ENCODE data around the gene DSC1. TPM values are rescaled to one million over a fixed set of nuclear protein-coding genes. Genes with fewer than 3 reads are reported as not detected.
"Not testable (repeated sequence)": the region's sequence is repeated elsewhere in the genome, so short reads cannot be mapped to it uniquely, and the experiment has no call there.

DSC1 gene
- total and polyA plus RNA-seq, 2 donors: 0.33 to 0.80 TPM

DNA sequence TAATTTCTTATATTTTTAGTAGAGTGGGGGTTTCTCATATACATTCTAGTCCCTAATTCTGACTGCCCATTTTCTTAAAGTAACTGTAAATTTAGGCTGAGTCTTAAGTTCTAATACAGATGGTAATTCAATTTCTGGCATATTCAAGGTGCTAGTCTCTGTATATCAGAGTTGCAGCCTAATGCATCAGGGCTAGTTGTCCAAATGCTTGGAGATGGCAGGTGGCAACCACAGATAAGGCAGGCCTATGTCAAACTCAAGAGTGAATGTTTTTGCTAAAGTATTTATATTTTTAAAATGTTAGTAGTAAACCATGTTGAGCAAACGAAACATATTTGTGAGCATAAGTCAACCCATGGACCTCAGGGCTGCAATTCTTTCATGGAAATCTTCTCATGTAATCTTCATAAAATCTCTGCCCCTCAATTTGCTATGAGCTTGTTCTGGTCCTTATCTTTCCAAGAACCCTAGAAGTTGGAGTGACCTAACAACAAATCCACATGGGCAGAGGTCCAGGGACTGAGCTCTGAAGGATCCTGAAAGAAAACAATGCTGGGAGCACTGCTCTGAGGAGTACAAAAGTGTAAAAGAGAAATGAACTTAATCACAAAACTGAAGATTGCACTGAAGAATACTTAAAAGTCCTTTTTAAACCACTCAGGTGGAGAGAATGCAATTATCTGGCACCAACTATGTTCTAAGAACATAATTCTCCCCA lies 33.1 kb downstream of the DSC1 start:
- H3K27me3 ChIP-seq (ENCODE audit: control insufficient read depth in 2 of 2, insufficient read depth in 1 of 2, low read length in 1 of 2): no peaks in the 10 kb centered on the region
- WGBS: 94% methylated on average over 1 of the region's 1 CpG
- no peaks in the 10 kb centered on the region for H3K36me3 ChIP-seq (ENCODE audit: control insufficient read depth in 2 of 2, insufficient read depth in 2 of 2, low read length in 1 of 2)
- no peaks in the 10 kb centered on the region for H3K9me3 ChIP-seq (ENCODE audit: control insufficient read depth in 2 of 2, insufficient read depth in 1 of 2, low read length in 1 of 2)
- no peaks in the 10 kb centered on the region for H3K4me1 ChIP-seq (ENCODE audit: control insufficient read depth in 2 of 2, insufficient read depth in 2 of 2, low read length in 2 of 2)
- H3K4me3 ChIP-seq (ENCODE audit: low read length in 2 of 2): no peak overlapping the region
- no peak for DNase-seq (ENCODE audit: low read depth in 6 of 9, low spot score in 9 of 9)
- no peak overlapping the region for H3K27ac ChIP-seq (ENCODE audit: low read depth in 1 of 2, low read length in 1 of 2)

DNA sequence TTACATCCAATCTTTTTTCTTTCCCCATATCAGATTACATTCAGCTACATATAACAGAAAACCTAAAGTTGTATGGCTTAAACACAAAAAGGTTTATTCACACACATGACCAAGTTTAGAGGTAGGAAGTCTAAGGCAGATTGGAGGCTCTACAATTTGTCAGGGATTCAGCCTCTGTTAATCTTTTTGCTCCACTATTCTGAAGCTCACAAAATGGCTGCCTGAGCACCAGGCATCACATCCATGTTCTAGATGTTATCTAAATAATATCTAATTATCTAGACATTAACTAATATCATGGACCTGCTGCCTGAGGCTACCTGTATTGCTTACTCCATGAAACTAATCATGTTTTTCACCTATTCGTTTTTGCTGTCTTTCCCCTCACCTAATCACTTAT lies 36.8 kb downstream of the DSC1 start:
- no peaks in the 10 kb centered on the region for H3K4me1 ChIP-seq (ENCODE audit: control insufficient read depth in 2 of 2, insufficient read depth in 2 of 2, low read length in 2 of 2)
- H3K27me3 ChIP-seq (ENCODE audit: control insufficient read depth in 2 of 2, insufficient read depth in 1 of 2, low read length in 1 of 2): no peaks in the 10 kb centered on the region
- H3K4me3 ChIP-seq (ENCODE audit: low read length in 2 of 2): no peak overlapping the region
- H3K36me3 ChIP-seq (ENCODE audit: control insufficient read depth in 2 of 2, insufficient read depth in 2 of 2, low read length in 1 of 2): no peaks in the 10 kb centered on the region
- H3K27ac ChIP-seq (ENCODE audit: low read depth in 1 of 2, low read length in 1 of 2): no peak overlapping the region
- H3K9me3 ChIP-seq (ENCODE audit: control insufficient read depth in 2 of 2, insufficient read depth in 1 of 2, low read length in 1 of 2): no peaks in the 10 kb centered on the region
- WGBS: 93% methylated on average over 1 of the region's 1 CpG
- DNase-seq (ENCODE audit: low read depth in 6 of 9, low spot score in 9 of 9): no peak

GRCh38 chr18:31123125-31123524 lies 39.5 kb downstream of the DSC1 start:
- H3K27me3 ChIP-seq (ENCODE audit: control insufficient read depth in 2 of 2, insufficient read depth in 1 of 2, low read length in 1 of 2); DNase-seq (ENCODE audit: low read depth in 6 of 9, low spot score in 9 of 9); H3K9me3 ChIP-seq (ENCODE audit: control insufficient read depth in 2 of 2, insufficient read depth in 1 of 2, low read length in 1 of 2); H3K27ac ChIP-seq (ENCODE audit: low read depth in 1 of 2, low read length in 1 of 2); H3K4me1 ChIP-seq (ENCODE audit: control insufficient read depth in 2 of 2, insufficient read depth in 2 of 2, low read length in 2 of 2); H3K36me3 ChIP-seq (ENCODE audit: control insufficient read depth in 2 of 2, insufficient read depth in 2 of 2, low read length in 1 of 2); H3K4me3 ChIP-seq (ENCODE audit: low read length in 2 of 2): not testable (repeated sequence)
- WGBS: 91% methylated on average over 2 of the region's 2 CpGs

DNA sequence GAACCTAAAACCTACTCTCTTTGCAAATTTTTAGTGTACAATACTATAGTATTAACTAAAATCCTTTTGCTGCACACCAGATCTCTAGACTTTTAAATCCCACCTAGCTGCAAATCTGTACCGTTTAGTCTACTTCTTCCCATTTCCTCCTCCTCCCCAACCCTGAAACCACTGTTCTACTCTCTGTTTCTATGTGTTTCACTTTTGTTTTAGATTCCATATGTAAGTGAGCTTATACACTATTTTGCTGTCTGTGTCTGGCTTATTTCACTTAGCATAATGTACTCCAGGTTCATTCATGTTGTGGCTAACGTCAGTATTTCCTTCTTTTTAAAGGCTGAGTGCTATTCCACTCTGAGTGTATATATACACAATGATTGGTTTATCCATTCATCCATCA lies 42.1 kb downstream of the DSC1 start:
- Histone ChIP-seq H3K27ac (ENCODE audit: low read depth in 1 of 2, low read length in 1 of 2) (no peak overlapping the region), H3K9me3 (ENCODE audit: control insufficient read depth in 2 of 2, insufficient read depth in 1 of 2, low read length in 1 of 2) (no peaks in the 10 kb centered on the region), H3K4me3 (ENCODE audit: low read length in 2 of 2) (no peak overlapping the region), H3K27me3 (ENCODE audit: control insufficient read depth in 2 of 2, insufficient read depth in 1 of 2, low read length in 1 of 2) (no peaks in the 10 kb centered on the region), H3K4me1 (ENCODE audit: control insufficient read depth in 2 of 2, insufficient read depth in 2 of 2, low read length in 2 of 2) (no peaks in the 10 kb centered on the region), H3K36me3 (ENCODE audit: control insufficient read depth in 2 of 2, insufficient read depth in 2 of 2, low read length in 1 of 2) (no peaks in the 10 kb centered on the region)
- DNase-seq (ENCODE audit: low read depth in 6 of 9, low spot score in 9 of 9): no peak
- WGBS: 53% methylated on average over 2 of the region's 2 CpGs

DNA sequence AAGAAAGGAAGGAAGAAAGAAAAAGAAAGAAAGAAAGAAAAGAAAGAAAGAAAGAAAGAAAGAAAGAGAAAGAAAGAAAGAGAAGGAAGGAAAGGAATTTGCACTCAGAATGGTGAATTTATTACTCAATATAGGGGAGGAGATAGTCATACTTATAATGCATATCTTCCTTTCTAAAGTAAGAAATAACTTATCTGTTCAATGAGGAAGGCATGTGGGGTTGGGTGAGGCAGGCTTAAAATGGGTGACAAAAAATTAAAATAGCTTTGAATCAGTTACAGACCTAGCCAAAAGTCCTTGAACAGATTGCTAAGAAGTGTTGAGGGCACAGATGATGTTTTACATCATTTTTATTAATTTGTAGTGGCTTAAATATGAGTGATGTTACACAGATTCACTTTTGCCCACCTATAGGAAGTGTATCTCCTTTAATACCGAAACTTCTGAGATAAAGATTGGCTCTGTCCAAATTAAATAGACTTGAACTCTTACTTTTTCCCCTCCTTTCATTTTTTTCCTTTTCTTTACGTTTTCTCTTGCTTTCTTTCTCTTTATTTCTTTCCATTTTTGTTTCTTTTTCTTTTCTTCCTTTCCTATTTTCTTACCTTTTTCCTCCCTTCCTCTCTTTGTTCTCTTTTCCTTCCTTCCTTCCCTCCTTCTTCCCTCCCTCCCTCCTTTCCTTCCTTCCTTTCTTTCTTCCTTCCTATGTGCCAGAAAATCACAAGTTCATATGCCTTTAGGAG lies 45.6 kb downstream of the DSC1 start:
- H3K36me3 ChIP-seq (ENCODE audit: control insufficient read depth in 2 of 2, insufficient read depth in 2 of 2, low read length in 1 of 2): no peaks in the 10 kb centered on the region
- 80% methylated on average over 2 of the region's 2 CpGs for WGBS
- no peaks in the 10 kb centered on the region for H3K9me3 ChIP-seq (ENCODE audit: control insufficient read depth in 2 of 2, insufficient read depth in 1 of 2, low read length in 1 of 2)
- no peak overlapping the region for H3K27ac ChIP-seq (ENCODE audit: low read depth in 1 of 2, low read length in 1 of 2)
- no peak overlapping the region for H3K4me3 ChIP-seq (ENCODE audit: low read length in 2 of 2)
- no peaks in the 10 kb centered on the region for H3K27me3 ChIP-seq (ENCODE audit: control insufficient read depth in 2 of 2, insufficient read depth in 1 of 2, low read length in 1 of 2)
- no peaks in the 10 kb centered on the region for H3K4me1 ChIP-seq (ENCODE audit: control insufficient read depth in 2 of 2, insufficient read depth in 2 of 2, low read length in 2 of 2)
- DNase-seq (ENCODE audit: low read depth in 6 of 9, low spot score in 9 of 9): no peak

DNA sequence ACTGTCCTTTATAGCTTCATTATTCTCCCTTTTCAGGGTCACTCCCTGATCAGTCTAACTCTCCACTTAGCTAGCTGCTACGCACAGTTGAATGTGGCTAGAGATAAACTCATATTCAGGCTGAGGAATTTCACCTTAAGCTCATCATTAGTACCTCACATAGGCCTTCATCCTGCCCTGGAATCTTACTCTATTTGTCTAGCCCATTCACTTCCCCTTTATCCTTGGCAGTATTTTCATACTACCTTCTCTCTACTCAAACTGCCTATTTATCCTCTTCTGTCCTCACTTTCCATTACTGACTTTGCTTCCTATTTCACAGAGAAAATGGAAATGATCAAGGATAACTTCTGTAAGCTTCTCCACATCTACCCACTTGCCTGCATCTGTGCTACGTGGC lies 49.9 kb downstream of the DSC1 start:
- no peaks in the 10 kb centered on the region for H3K4me1 ChIP-seq (ENCODE audit: control insufficient read depth in 2 of 2, insufficient read depth in 2 of 2, low read length in 2 of 2)
- WGBS: 86% methylated on average over 2 of the region's 2 CpGs
- no peaks in the 10 kb centered on the region for H3K9me3 ChIP-seq (ENCODE audit: control insufficient read depth in 2 of 2, insufficient read depth in 1 of 2, low read length in 1 of 2)
- H3K36me3 ChIP-seq (ENCODE audit: control insufficient read depth in 2 of 2, insufficient read depth in 2 of 2, low read length in 1 of 2): no peaks in the 10 kb centered on the region
- no peak overlapping the region for H3K27ac ChIP-seq (ENCODE audit: low read depth in 1 of 2, low read length in 1 of 2)
- DNase-seq (ENCODE audit: low read depth in 6 of 9, low spot score in 9 of 9): no peak
- no peaks in the 10 kb centered on the region for H3K27me3 ChIP-seq (ENCODE audit: control insufficient read depth in 2 of 2, insufficient read depth in 1 of 2, low read length in 1 of 2)
- no peak overlapping the region for H3K4me3 ChIP-seq (ENCODE audit: low read length in 2 of 2)

- Histone ChIP-seq H3K27me3 (ENCODE audit: control insufficient read depth in 2 of 2, insufficient read depth in 1 of 2, low read length in 1 of 2) (peaks cover 17 to 32% of the 10 kb centered on the region in 2 donors), H3K4me1 (ENCODE audit: control insufficient read depth in 2 of 2, insufficient read depth in 2 of 2, low read length in 2 of 2) (no peaks in the 10 kb centered on the region), H3K4me3 (ENCODE audit: low read length in 2 of 2) (no peak overlapping the region), H3K27ac (ENCODE audit: low read depth in 1 of 2, low read length in 1 of 2) (no peak overlapping the region), H3K9me3 (ENCODE audit: control insufficient read depth in 2 of 2, insufficient read depth in 1 of 2, low read length in 1 of 2) (no peaks in the 10 kb centered on the region), H3K36me3 (ENCODE audit: control insufficient read depth in 2 of 2, insufficient read depth in 2 of 2, low read length in 1 of 2) (no peaks in the 10 kb centered on the region)
- WGBS: 93% methylated on average over 3 of the region's 3 CpGs
- no peak for DNase-seq (ENCODE audit: low read depth in 6 of 9, low spot score in 9 of 9)
These were observed 56.9 kb downstream of the DSC1 start for GRCh38 chr18:31105733-31106132.

GRCh38 chr18:31104444-31104843 lies 58.2 kb downstream of the DSC1 start:
- Histone ChIP-seq H3K9me3 (ENCODE audit: control insufficient read depth in 2 of 2, insufficient read depth in 1 of 2, low read length in 1 of 2) (no peaks in the 10 kb centered on the region), H3K4me3 (ENCODE audit: low read length in 2 of 2) (no peak overlapping the region), H3K27ac (ENCODE audit: low read depth in 1 of 2, low read length in 1 of 2) (no peak overlapping the region), H3K27me3 (ENCODE audit: control insufficient read depth in 2 of 2, insufficient read depth in 1 of 2, low read length in 1 of 2) (peaks cover 22 to 44% of the 10 kb centered on the region in 2 donors), H3K36me3 (ENCODE audit: control insufficient read depth in 2 of 2, insufficient read depth in 2 of 2, low read length in 1 of 2) (no peaks in the 10 kb centered on the region), H3K4me1 (ENCODE audit: control insufficient read depth in 2 of 2, insufficient read depth in 2 of 2, low read length in 2 of 2) (no peaks in the 10 kb centered on the region)
- 78% methylated on average over 3 of the region's 3 CpGs for WGBS
- DNase-seq (ENCODE audit: low read depth in 6 of 9, low spot score in 9 of 9): no peak

DNA sequence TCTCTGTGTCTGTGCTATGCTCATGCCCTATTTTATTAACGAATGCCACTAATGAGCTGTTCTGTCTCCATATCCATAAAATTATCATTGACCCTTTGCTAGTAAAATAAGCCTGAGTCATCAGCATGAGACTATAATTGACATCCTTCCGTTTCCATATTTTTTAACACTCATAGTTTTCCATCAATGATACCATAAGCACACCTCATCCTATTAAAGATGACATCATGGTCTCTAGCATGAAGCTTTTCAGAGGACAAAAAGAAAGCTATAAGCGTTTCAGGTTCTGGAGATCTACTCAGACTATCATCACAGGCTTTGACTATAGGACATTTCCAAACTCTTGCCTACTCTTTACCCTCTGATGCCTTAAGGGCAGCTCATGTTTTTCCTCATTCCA lies 59.2 kb downstream of the DSC1 start:
- Histone ChIP-seq H3K9me3 (ENCODE audit: control insufficient read depth in 2 of 2, insufficient read depth in 1 of 2, low read length in 1 of 2) (no peaks in the 10 kb centered on the region), H3K36me3 (ENCODE audit: control insufficient read depth in 2 of 2, insufficient read depth in 2 of 2, low read length in 1 of 2) (no peaks in the 10 kb centered on the region), H3K4me1 (ENCODE audit: control insufficient read depth in 2 of 2, insufficient read depth in 2 of 2, low read length in 2 of 2) (no peaks in the 10 kb centered on the region), H3K4me3 (ENCODE audit: low read length in 2 of 2) (no peak overlapping the region), H3K27ac (ENCODE audit: low read depth in 1 of 2, low read length in 1 of 2) (no peak overlapping the region), H3K27me3 (ENCODE audit: control insufficient read depth in 2 of 2, insufficient read depth in 1 of 2, low read length in 1 of 2) (peaks cover 22 to 44% of the 10 kb centered on the region in 2 donors)
- DNase-seq (ENCODE audit: low read depth in 6 of 9, low spot score in 9 of 9): no peak
- 94% methylated on average over 3 of the region's 3 CpGs for WGBS

Measured in thymus (tissue), 11 donors.